ENCODE measurements around the gene TADA1. TPM values are rescaled to one million over a fixed set of nuclear protein-coding genes. Genes with fewer than 3 reads are reported as not detected.
A peak's percentile ranks its signal among the peaks of the same experiment; 100 is the strongest.
"Not testable (repeated sequence)": the region's sequence is repeated elsewhere in the genome, so short reads cannot be mapped to it uniquely, and the experiment has no call there.

Gene TADA1
- total RNA-seq, 6 experiments from 2014 or later = 7.3 to 16.7 (median 11.4) TPM

GRCh38 chr1:166882893-166883292 is 6.8 kb upstream of the TADA1 start:
- intact Hi-C loops (cut with DNase I) = no loop called here
- H3K9me3 ChIP-seq = no peaks in the 10 kb centered on the region
- ATAC-seq (no peak), DNase-seq (no peak)
- no peak overlapping the region for H3K4me3 ChIP-seq
- H3K36me3 ChIP-seq = no peaks in the 10 kb centered on the region
- 25% methylated on average over 2 of the region's 2 CpGs for WGBS (ENCODE audit: insufficient coverage, low coverage, low lambda C conversion rate, missing lambda C conversion rate)
- H3K27me3 ChIP-seq = no peaks in the 10 kb centered on the region
- H3K27ac ChIP-seq = no peak overlapping the region
- TF ChIP-seq POLR2A (IDR thresholded peaks at IDR 0.05) = no peak
- TF ChIP-seq, protein P1, sequence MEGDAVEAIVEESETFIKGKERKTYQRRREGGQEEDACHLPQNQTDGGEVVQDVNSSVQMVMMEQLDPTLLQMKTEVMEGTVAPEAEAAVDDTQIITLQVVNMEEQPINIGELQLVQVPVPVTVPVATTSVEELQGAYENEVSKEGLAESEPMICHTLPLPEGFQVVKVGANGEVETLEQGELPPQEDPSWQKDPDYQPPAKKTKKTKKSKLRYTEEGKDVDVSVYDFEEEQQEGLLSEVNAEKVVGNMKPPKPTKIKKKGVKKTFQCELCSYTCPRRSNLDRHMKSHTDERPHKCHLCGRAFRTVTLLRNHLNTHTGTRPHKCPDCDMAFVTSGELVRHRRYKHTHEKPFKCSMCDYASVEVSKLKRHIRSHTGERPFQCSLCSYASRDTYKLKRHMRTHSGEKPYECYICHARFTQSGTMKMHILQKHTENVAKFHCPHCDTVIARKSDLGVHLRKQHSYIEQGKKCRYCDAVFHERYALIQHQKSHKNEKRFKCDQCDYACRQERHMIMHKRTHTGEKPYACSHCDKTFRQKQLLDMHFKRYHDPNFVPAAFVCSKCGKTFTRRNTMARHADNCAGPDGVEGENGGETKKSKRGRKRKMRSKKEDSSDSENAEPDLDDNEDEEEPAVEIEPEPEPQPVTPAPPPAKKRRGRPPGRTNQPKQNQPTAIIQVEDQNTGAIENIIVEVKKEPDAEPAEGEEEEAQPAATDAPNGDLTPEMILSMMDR (IDR thresholded peaks at IDR 0.05) = no peak
- peaks cover 0 to 5% (median 0%) of the 10 kb centered on the region in 4 donors for H3K4me1 ChIP-seq

GRCh38 chr1:166878173-166878917 is 2.3 kb upstream of the TADA1 start:
- DNase-seq; H3K36me3 ChIP-seq; H3K4me3 ChIP-seq; H3K27me3 ChIP-seq; intact Hi-C loops (cut with DNase I); H3K27ac ChIP-seq; ATAC-seq; H3K9me3 ChIP-seq: not testable (repeated sequence)
- peaks cover 0 to 25% (median 0%) of the 10 kb centered on the region in 4 donors for H3K4me1 ChIP-seq
- 95% methylated on average over 12 of the region's 21 CpGs for WGBS (ENCODE audit: insufficient coverage, low coverage, low lambda C conversion rate, missing lambda C conversion rate)

DNA sequence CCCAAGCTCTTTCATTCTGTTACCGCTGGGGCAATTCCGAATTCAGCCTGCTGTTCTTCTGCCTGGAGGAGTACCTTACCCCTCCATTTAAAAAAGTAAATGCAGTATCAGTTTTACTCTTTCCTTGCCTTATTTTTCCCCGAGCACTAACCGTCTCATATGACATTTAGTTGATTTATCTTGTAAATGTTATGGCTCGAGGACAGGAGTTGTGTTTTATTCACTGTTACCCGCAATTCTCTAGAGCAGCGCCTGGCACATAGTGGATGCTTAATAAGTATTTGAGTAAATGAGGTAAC is 425 bp upstream of the TADA1 start:
- intact Hi-C loops (cut with DNase I) = no loop called here
- no peaks in the 10 kb centered on the region for H3K9me3 ChIP-seq
- H3K36me3 ChIP-seq = no peaks in the 10 kb centered on the region
- H3K27ac ChIP-seq = peak overlapping the region in 1 of 3 donors; percentile 98
- H3K27me3 ChIP-seq = no peaks in the 10 kb centered on the region
- peaks cover 0 to 41% (median 8%) of the 10 kb centered on the region in 4 donors for H3K4me1 ChIP-seq
- TF ChIP-seq, protein P1 (IDR thresholded peaks at IDR 0.05) = peak in 2 of 4 donors; percentile 21 to 27
- TF ChIP-seq POLR2A (IDR thresholded peaks at IDR 0.05) = no peak
- DNase-seq (no peak), ATAC-seq (no peak)
- H3K4me3 ChIP-seq = peak overlapping the region in 2 of 3 donors; percentile 84 to 95
- 0% methylated on average over 7 of the region's 7 CpGs for WGBS (ENCODE audit: insufficient coverage, low coverage, low lambda C conversion rate, missing lambda C conversion rate)

GRCh38 chr1:166875302-166875733 is 746 bp downstream of the TADA1 start:
- H3K4me1 ChIP-seq = peaks cover 0 to 53% (median 13%) of the 10 kb centered on the region in 4 donors
- intact Hi-C loops (cut with DNase I) = no loop called here
- no peaks in the 10 kb centered on the region for H3K36me3 ChIP-seq
- TF ChIP-seq POLR2A (IDR thresholded peaks at IDR 0.05) = no peak
- TF ChIP-seq, protein P1 (IDR thresholded peaks at IDR 0.05) = no peak
- ATAC-seq (no peak), DNase-seq (no peak)
- 12% methylated on average over 8 of the region's 8 CpGs for WGBS (ENCODE audit: insufficient coverage, low coverage, low lambda C conversion rate, missing lambda C conversion rate)
- H3K27ac ChIP-seq = peak overlapping the region; percentile 93 to 98 (median 95)
- H3K4me3 ChIP-seq = peak overlapping the region; percentile 84 to 95 (median 84)
- no peaks in the 10 kb centered on the region for H3K27me3 ChIP-seq
- no peaks in the 10 kb centered on the region for H3K9me3 ChIP-seq

- Histone ChIP-seq H3K36me3 (no peaks in the 10 kb centered on the region), H3K4me3 (peak overlapping the region in 2 of 3 donors; percentile 84 to 95), H3K27me3 (no peaks in the 10 kb centered on the region), H3K4me1 (peaks cover 0 to 62% (median 17%) of the 10 kb centered on the region in 4 donors), H3K9me3 (no peaks in the 10 kb centered on the region), H3K27ac (peak overlapping the region in 2 of 3 donors; percentile 93 to 98)
- WGBS (ENCODE audit: insufficient coverage, low coverage, low lambda C conversion rate, missing lambda C conversion rate) = 50% methylated on average over 8 of the region's 8 CpGs
- TF ChIP-seq, protein P1 (IDR thresholded peaks at IDR 0.05) = no peak
- TF ChIP-seq POLR2A (IDR thresholded peaks at IDR 0.05) = no peak
- DNase-seq (peak; percentile 24 to 83 (median 68)), ATAC-seq (peak; percentile 46 to 76 (median 58))
- intact Hi-C loops (cut with DNase I) = no loop called here
These were observed 1.6 kb downstream of the TADA1 start for GRCh38 chr1:166874464-166874863.

Measured in right lobe of liver (tissue), 6 donors.